HCT116 (cell line): ENCODE data around the gene MICAL3. TPM values are rescaled to one million over a fixed set of nuclear protein-coding genes. Genes with fewer than 3 reads are reported as not detected.

Experiments
- ATAC-seq: fragments of 200-7000 bp; cut with Tn5 transposase; 2 replicates; pipeline ENCODE4 v1.9.1; 2020; ENCODE audit warnings: mild to moderate bottlenecking, moderate library complexity
- BruUV-seq: library from RNA; stranded (reverse); fragments of 400-500 nt; replicated peaks from 2 replicates; lab custom pipeline; 2021; lab: Mats Ljungman, UMichigan
- CTCF ChIA-PET: fragments of 300-600 bp; sonication (Branson Sonifier 250); formaldehyde crosslinking; loops from one replicate; lab custom pipeline; 2021; ENCODE audit warnings: antibody characterized with exemption; lab: Charles Lee
- POLR2A ChIA-PET: fragments of 300-600, 350-600 bp; sonication (Branson Sonifier 250); formaldehyde crosslinking; loops from one replicate; lab custom pipeline; 2021; ENCODE audit warnings: antibody characterized with exemption; lab: Charles Lee
- RAD21 ChIA-PET, 2 experiments: fragments of 300-600 bp; sonication (Branson Sonifier 250); formaldehyde crosslinking; loops; one replicate each; lab custom pipeline; 2023; ENCODE audit warnings: low total read pairs in 2 of 2; ENCODE audit not compliant: uncharacterized antibody in 2 of 2, unreplicated experiment in 2 of 2, low non-redundant PET in 1 of 2; lab: Charles Lee
- DNase-seq: peaks from one replicate; pipeline ENCODE4 v3.0.0-alpha.2; 2010; ENCODE audit warnings: low read depth, low spot score
- H2AFZ ChIP-seq: fragments of 200-600 bp; shearing (Covaris generic), sonication (generic); 2 replicates; pipeline ENCODE4 v1.6.1; 2017; ENCODE audit warnings: low read depth, mixed run types, mixed read lengths, antibody characterized with exemption, low read length; ENCODE audit not compliant: poor library complexity, severe bottlenecking
- H3K27ac ChIP-seq: 2 replicates; pipeline ENCODE4 v1.5.1; 2012; ENCODE audit warnings: low read depth, low read length
- H3K27me3 ChIP-seq: fragments of 200-600 bp; sonication (generic); 2 replicates; pipeline ENCODE4 v1.6.1; 2016; ENCODE audit warnings: mixed run types, low read length, mixed read lengths; ENCODE audit not compliant: insufficient read depth
- H3K36me3 ChIP-seq, 2 experiments: fragments of 200-500 bp in 1 of 2; fragments of 200-600 bp in 1 of 2; sonication (Bioruptor generic) in 1 of 2; sonication (generic) in 1 of 2; 2 replicates each; pipeline versions ENCODE4 v1.5.1 to v1.6.1; 2014 to 2016; ENCODE audit warnings: low read length in 2 of 2, inconsistent platforms in 1 of 2, mixed read lengths in 1 of 2, mixed run types in 1 of 2; ENCODE audit not compliant: insufficient read depth in 2 of 2, control insufficient read depth in 1 of 2
- H3K4me1 ChIP-seq, 2 experiments: fragments of 200-600 bp in 1 of 2; sonication (generic) in 1 of 2; 2 replicates each; pipeline versions ENCODE4 v1.5.1 to v1.6.1; 2012 to 2017; ENCODE audit warnings: low read length in 2 of 2, inconsistent platforms in 1 of 2, mild to moderate bottlenecking in 1 of 2, mixed read lengths in 1 of 2, mixed run types in 1 of 2, moderate library complexity in 1 of 2; ENCODE audit not compliant: insufficient read depth in 2 of 2, control insufficient read depth in 1 of 2
- H3K4me2 ChIP-seq: fragments of 200-600 bp; sonication (generic); 2 replicates; pipeline ENCODE4 v1.6.1; 2017; ENCODE audit warnings: mixed run types, low read length, mixed read lengths
- H3K4me3 ChIP-seq, 2 experiments: fragments of 200-600 bp in 1 of 2; sonication (generic) in 1 of 2; replicated peaks in 1 of 2; 2 replicates each; pipeline ENCODE4 v1.5.1; 2011 to 2016; ENCODE audit warnings: low read length in 2 of 2, control low read depth in 1 of 2, low read depth in 1 of 2, mild to moderate bottlenecking in 1 of 2, mixed read lengths in 1 of 2, mixed run types in 1 of 2
- H3K79me2 ChIP-seq: fragments of 200-600 bp; sonication (generic); 2 replicates; pipeline ENCODE4 v1.6.1; 2017; ENCODE audit warnings: mild to moderate bottlenecking, mixed run types, low read length, moderate library complexity, mixed read lengths; ENCODE audit not compliant: insufficient read depth
- H3K9ac ChIP-seq: fragments of 200-600 bp; sonication (generic); 2 replicates; pipeline ENCODE4 v1.6.1; 2016; ENCODE audit warnings: low read length, mixed read lengths
- H3K9me2 ChIP-seq: fragments of 200-600 bp; sonication (generic), shearing (Covaris generic); 2 replicates; pipeline ENCODE4 v1.6.1; 2017; ENCODE audit warnings: mixed run types, mild to moderate bottlenecking, moderate library complexity; ENCODE audit not compliant: insufficient read depth
- H3K9me3 ChIP-seq, 2 experiments: fragments of 200-500 bp in 1 of 2; fragments of 200-600 bp in 1 of 2; sonication (Bioruptor generic) in 1 of 2; sonication (generic) in 1 of 2; 2 replicates each; pipeline ENCODE4 v1.6.1; 2014 to 2017; ENCODE audit warnings: low read length in 2 of 2, mixed read lengths in 2 of 2, inconsistent platforms in 1 of 2, low read depth in 1 of 2, mild to moderate bottlenecking in 1 of 2, mixed run types in 1 of 2, moderate library complexity in 1 of 2; ENCODE audit not compliant: control insufficient read depth in 1 of 2, insufficient read depth in 1 of 2
- H4K20me1 ChIP-seq: fragments of 200-600 bp; sonication (generic), shearing (Covaris generic); 2 replicates; pipeline ENCODE4 v1.6.1; 2017; ENCODE audit warnings: mixed run types, mild to moderate bottlenecking, moderate library complexity; ENCODE audit not compliant: insufficient read depth
- CBX3 ChIP-seq: IDR thresholded peaks from 2 replicates; pipeline ENCODE4 v1.6.1; 2012; ENCODE audit warnings: low read depth
- EGR1 ChIP-seq: IDR thresholded peaks from 2 replicates; pipeline ENCODE4 v1.6.1; 2012; ENCODE audit warnings: low read depth
- ELF1 ChIP-seq: IDR thresholded peaks from 2 replicates; pipeline ENCODE4 v1.6.1; 2012; ENCODE audit warnings: low read depth, borderline replicate concordance
- MAX ChIP-seq: IDR thresholded peaks from 2 replicates; pipeline ENCODE4 v1.6.1; 2012
- SP1 ChIP-seq: IDR thresholded peaks from 2 replicates; pipeline ENCODE4 v1.6.1; 2012; ENCODE audit warnings: low read depth
- TCF7L2 ChIP-seq: IDR thresholded peaks from 2 replicates; pipeline ENCODE4 v1.7.0; 2011; ENCODE audit warnings: borderline replicate concordance, inconsistent platforms; ENCODE audit not compliant: insufficient read depth, insufficient read length; ENCODE audit errors: extremely low read depth
- intact Hi-C: fragments of 100-400 bp; cut with micrococcal nuclease; formaldehyde crosslinking; loops from 2 replicates; pipeline ENCODE4 v1.10.0; 2022
- total RNA-seq: library from RNA; stranded (reverse); gene quantifications from one replicate; pipeline ENCODE4 v1.2.1, GENCODE V29; 2021; ENCODE audit not compliant: unreplicated experiment

MICAL3 gene
- total RNA-seq, 1 experiment from 2014 or later: 30.8 TPM

- H3K9me3 ChIP-seq: no peaks in the 10 kb centered on the region
- POLR2A ChIA-PET: interaction anchor here (1.3 kb wide), 1 partner anchor 12 kb away, joined by 3 read pairs; no protein-coding TSS in a partner anchor
- no peaks in the 10 kb centered on the region for H3K36me3 ChIP-seq
- H3K27ac ChIP-seq: no peak overlapping the region
- intact Hi-C loops: no loop called here
- peaks cover 3 to 15% of the 10 kb centered on the region in 2 experiments; a peak in 2 of 4 replicates for H3K4me1 ChIP-seq
- H3K4me3 ChIP-seq: no peak overlapping the region
- H3K79me2 ChIP-seq: no peaks in the 10 kb centered on the region
- H3K4me2 ChIP-seq: no peak overlapping the region
- H3K27me3 ChIP-seq: no peaks in the 10 kb centered on the region
- RAD21 ChIA-PET: no interaction called here
- no peaks in the 10 kb centered on the region for H4K20me1 ChIP-seq
- TF ChIP-seq ELF1: no peak
- no peak for TF ChIP-seq EGR1
- no peak for TF ChIP-seq CBX3
- TF ChIP-seq MAX: no peak
- TF ChIP-seq TCF7L2: no peak
- BruUV-seq: no TSS peak
- CTCF ChIA-PET: no interaction called here
- ATAC-seq: no peak
- no peaks in the 10 kb centered on the region for H3K9me2 ChIP-seq
- H3K9ac ChIP-seq: no peak overlapping the region
- no peak for DNase-seq
- H2AFZ ChIP-seq: no peak overlapping the region
Observed at GRCh38 chr22:18013436-18013835, 10.9 kb downstream of the MICAL3 start.

DNA sequence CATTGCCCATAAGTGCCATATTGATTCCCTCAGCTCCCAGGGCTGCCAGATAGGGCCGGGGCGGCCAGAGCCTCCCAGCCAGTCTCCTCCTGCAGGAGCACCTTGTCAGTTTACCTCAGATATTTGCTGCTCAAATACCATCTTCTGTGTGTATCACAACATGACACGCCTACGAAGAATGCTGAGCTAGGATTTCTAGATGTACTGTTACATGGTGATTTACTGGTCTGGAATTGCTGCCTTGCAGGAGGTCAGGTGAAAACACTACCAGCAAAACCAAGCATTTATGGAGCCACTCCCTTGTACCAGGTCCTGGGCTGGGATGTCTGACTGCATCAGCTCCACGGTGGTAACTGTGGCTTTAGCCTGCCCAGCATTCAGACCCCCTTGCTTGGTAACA lies 11.8 kb downstream of the MICAL3 start:
- H3K9me2 ChIP-seq: no peaks in the 10 kb centered on the region
- no peak overlapping the region for H3K27ac ChIP-seq
- CTCF ChIA-PET: interaction anchor here (0.7 kb wide), 1 partner anchor 12 kb away, joined by 3 read pairs; no protein-coding TSS in a partner anchor
- no peak overlapping the region for H3K4me3 ChIP-seq
- H3K4me1 ChIP-seq: peaks cover 3 to 15% of the 10 kb centered on the region in 2 experiments; a peak in 2 of 4 replicates
- H3K4me2 ChIP-seq: peak overlapping the region; percentile 35
- RAD21 ChIA-PET: no interaction called here
- H2AFZ ChIP-seq: no peak overlapping the region
- H3K27me3 ChIP-seq: no peaks in the 10 kb centered on the region
- no peaks in the 10 kb centered on the region for H4K20me1 ChIP-seq
- intact Hi-C loops: no loop called here
- no peak for TF ChIP-seq SP1
- no peak for TF ChIP-seq ELF1
- H3K36me3 ChIP-seq: no peaks in the 10 kb centered on the region
- H3K9ac ChIP-seq: no peak overlapping the region
- H3K79me2 ChIP-seq: no peaks in the 10 kb centered on the region
- ATAC-seq (peak; percentile 79), DNase-seq (no peak)
- POLR2A ChIA-PET: interaction anchor here (1.3 kb wide), 1 partner anchor 11 kb away, joined by 3 read pairs; no protein-coding TSS in a partner anchor
- no TSS peak for BruUV-seq
- H3K9me3 ChIP-seq: no peaks in the 10 kb centered on the region
